HepG2 (cell line): ENCODE data around the gene CD40. TPM values are rescaled to one million over a fixed set of nuclear protein-coding genes. Genes with fewer than 3 reads are reported as not detected.
A peak's percentile ranks its signal among the peaks of the same experiment; 100 is the strongest.

Experiments
- CBX5 ChIP-seq: sonication (generic); formaldehyde crosslinking; IDR thresholded peaks from 2 replicates; pipeline ENCODE4 v1.4.0; 2020; ENCODE audit warnings: missing genetic modification reagents, borderline replicate concordance
- CHD4 ChIP-seq: fragments of 200-600 bp; sonication (generic); IDR thresholded peaks from 2 replicates; pipeline ENCODE4 v1.7.0; 2017; ENCODE audit warnings: mild to moderate bottlenecking, low read length, borderline replicate concordance
- CTCF ChIP-seq: sonication (generic); formaldehyde crosslinking; IDR thresholded peaks from 2 replicates; pipeline ENCODE4 v1.5.0; 2020; ENCODE audit warnings: mild to moderate bottlenecking, missing genetic modification reagents, moderate library complexity
- ETS1 ChIP-seq: sonication (generic); formaldehyde crosslinking; IDR thresholded peaks from 2 replicates; pipeline ENCODE4 v1.4.0; 2020; ENCODE audit warnings: missing genetic modification reagents
- FOXC1 ChIP-seq: sonication (generic); formaldehyde crosslinking; IDR thresholded peaks from 2 replicates; pipeline ENCODE4 v1.8.0; 2022; ENCODE audit warnings: mild to moderate bottlenecking, missing genetic modification reagents, borderline replicate concordance
- HDAC6 ChIP-seq: fragments of 200-600 bp; sonication (generic); IDR thresholded peaks from 2 replicates; pipeline ENCODE4 v1.7.0; 2017; ENCODE audit warnings: mild to moderate bottlenecking, antibody characterized with exemption, low read length, low read depth
- KLF16 ChIP-seq, 2 experiments: sonication (generic) in 1 of 2; formaldehyde crosslinking in 1 of 2; IDR thresholded peaks; 2 replicates each; pipeline versions ENCODE4 v1.6.1 to v1.8.0; 2016 to 2023; ENCODE audit warnings: missing genetic modification reagents in 2 of 2, missing compliant biosample characterization in 1 of 2
- MYNN ChIP-seq: sonication (generic); formaldehyde crosslinking; IDR thresholded peaks from 2 replicates; pipeline ENCODE4 v1.4.0; 2020; ENCODE audit warnings: mild to moderate bottlenecking, low read depth, missing genetic modification reagents
- NPAS2 ChIP-seq: sonication (generic); formaldehyde crosslinking; IDR thresholded peaks from 2 replicates; pipeline ENCODE4 v1.8.0; 2022; ENCODE audit warnings: mild to moderate bottlenecking, missing genetic modification reagents, borderline replicate concordance
- SMARCC2 ChIP-seq: fragments of 450-650 bp; IDR thresholded peaks from 2 replicates; pipeline ENCODE4 v1.6.1; 2017; ENCODE audit warnings: antibody characterized with exemption, mild to moderate bottlenecking
- TAF15 ChIP-seq: fragments of 200-400 bp; formaldehyde crosslinking; IDR thresholded peaks from one replicate; pipeline ENCODE4 v1.6.1; 2018; ENCODE audit warnings: mild to moderate bottlenecking, low read depth, low read length; ENCODE audit not compliant: poor library complexity, severe bottlenecking
- TBL1XR1 ChIP-seq: fragments of 150-350 bp; IDR thresholded peaks from 2 replicates; pipeline ENCODE4 v1.6.1; 2014; ENCODE audit warnings: borderline replicate concordance, low read length; ENCODE audit not compliant: partially characterized antibody
- YY1 ChIP-seq: IDR thresholded peaks from 2 replicates; pipeline ENCODE4 v1.6.1; 2011; ENCODE audit warnings: low read length, low read depth, moderate library complexity, mild to moderate bottlenecking; ENCODE audit not compliant: insufficient read depth, insufficient replicate concordance
- ZFP36 ChIP-seq: fragments of 150-350 bp; IDR thresholded peaks from 2 replicates; pipeline ENCODE4 v1.6.1; 2018; ENCODE audit warnings: borderline replicate concordance, low read length, low read depth; ENCODE audit not compliant: partially characterized antibody
- ZKSCAN8 ChIP-seq: IDR thresholded peaks from 2 replicates; pipeline ENCODE4 v1.6.1; 2016; ENCODE audit warnings: borderline replicate concordance, missing genetic modification reagents, missing compliant biosample characterization
- ZNF326 ChIP-seq: sonication (generic); formaldehyde crosslinking; IDR thresholded peaks from 2 replicates; pipeline ENCODE4 v1.4.0; 2020; ENCODE audit warnings: missing genetic modification reagents, borderline replicate concordance
- ZNF354B ChIP-seq: sonication (generic); formaldehyde crosslinking; IDR thresholded peaks from 2 replicates; pipeline ENCODE4 v1.8.0; 2022; ENCODE audit warnings: mild to moderate bottlenecking, missing genetic modification reagents
- ZNF501 ChIP-seq: sonication (generic); formaldehyde crosslinking; IDR thresholded peaks from 2 replicates; pipeline ENCODE4 v1.5.1; 2020; ENCODE audit warnings: mild to moderate bottlenecking, moderate library complexity, missing genetic modification reagents
- ZNF614 ChIP-seq: IDR thresholded peaks from 2 replicates; pipeline ENCODE4 v1.6.1; 2018; ENCODE audit warnings: missing biosample characterization, missing genetic modification reagents, inconsistent platforms, borderline replicate concordance
- ZNF672 ChIP-seq: sonication (generic); formaldehyde crosslinking; IDR thresholded peaks from 2 replicates; pipeline ENCODE4 v1.8.1; 2022; ENCODE audit warnings: missing genetic modification reagents
- ZNF792 ChIP-seq: IDR thresholded peaks from 2 replicates; pipeline ENCODE4 v1.6.1; 2016
- ZNF879 ChIP-seq: sonication (generic); formaldehyde crosslinking; IDR thresholded peaks from 2 replicates; pipeline ENCODE4 v1.8.1; 2023; ENCODE audit warnings: missing genetic modification reagents
- ZZZ3 ChIP-seq: sonication (generic); formaldehyde crosslinking; IDR thresholded peaks from 2 replicates; pipeline ENCODE4 v1.4.0; 2020; ENCODE audit warnings: missing genetic modification reagents, mild to moderate bottlenecking, borderline replicate concordance
- polyA plus RNA-seq, 8 experiments: library from polyadenylated mRNA; depleted of rRNA in 3 of 8; stranded (reverse) in 7 of 8; unstranded in 1 of 8; fragments of >200 nt; fragmentation: Illumina TruSeq in 4 of 8; extraction: Trizol in 4 of 8; gene quantifications; 2 replicates each; pipeline versions ENCODE4 v1.2.1 to v1.2.3, GENCODE V29; 2011 to 2016; ENCODE audit warnings: low read depth in 4 of 8, missing spikeins in 1 of 8, mixed read lengths in 1 of 8; ENCODE audit not compliant: insufficient read depth in 1 of 8
- total RNA-seq, 5 experiments: library from RNA; depleted of rRNA; stranded (reverse); fragments of >200 nt; fragmentation: Illumina TruSeq; extraction: Trizol; gene quantifications; 2 replicates each; pipeline ENCODE4 v1.2.3, GENCODE V29; 2016; ENCODE audit warnings: low read depth in 1 of 5
- TF ChIP-seq, protein P1 (sequence below): IDR thresholded peaks from 2 replicates; pipeline ENCODE4 v1.6.1; 2016; ENCODE audit warnings: low read depth, control low read depth
- TF ChIP-seq, protein P2 (sequence below): sonication (generic); formaldehyde crosslinking; conservative IDR thresholded peaks from 2 replicates; pipeline ENCODE4 v1.8.0; 2022; ENCODE audit warnings: missing genetic modification reagents

Gene CD40
- total and polyA plus RNA-seq, 2 of the 13 experiments (the other 11 are each of a cell fraction or from before 2014, with no cell fraction given): 4.6 to 13.4 TPM

DNA sequence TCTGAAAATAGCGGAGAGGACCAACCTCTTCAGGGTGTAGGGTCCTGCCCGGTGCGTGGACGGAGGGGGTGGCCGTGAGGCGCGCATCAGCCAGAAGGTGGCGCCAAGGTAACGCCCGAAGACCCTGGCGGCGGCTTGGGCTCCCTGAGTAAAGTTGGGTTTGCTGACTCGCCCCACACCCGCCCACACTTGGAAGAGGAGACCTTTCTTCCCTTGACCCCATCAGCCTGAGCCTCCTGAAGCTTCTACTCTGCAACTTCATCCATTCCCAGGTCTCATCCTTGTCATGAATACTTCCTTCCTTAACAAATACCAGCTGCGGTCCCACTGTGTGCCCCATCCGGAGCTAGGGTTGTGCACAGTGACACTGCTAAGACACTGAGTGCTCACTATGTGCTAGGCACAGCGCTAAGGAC is 14.6 kb downstream of the CD40 start (continued):
- TF ChIP-seq, protein P1, sequence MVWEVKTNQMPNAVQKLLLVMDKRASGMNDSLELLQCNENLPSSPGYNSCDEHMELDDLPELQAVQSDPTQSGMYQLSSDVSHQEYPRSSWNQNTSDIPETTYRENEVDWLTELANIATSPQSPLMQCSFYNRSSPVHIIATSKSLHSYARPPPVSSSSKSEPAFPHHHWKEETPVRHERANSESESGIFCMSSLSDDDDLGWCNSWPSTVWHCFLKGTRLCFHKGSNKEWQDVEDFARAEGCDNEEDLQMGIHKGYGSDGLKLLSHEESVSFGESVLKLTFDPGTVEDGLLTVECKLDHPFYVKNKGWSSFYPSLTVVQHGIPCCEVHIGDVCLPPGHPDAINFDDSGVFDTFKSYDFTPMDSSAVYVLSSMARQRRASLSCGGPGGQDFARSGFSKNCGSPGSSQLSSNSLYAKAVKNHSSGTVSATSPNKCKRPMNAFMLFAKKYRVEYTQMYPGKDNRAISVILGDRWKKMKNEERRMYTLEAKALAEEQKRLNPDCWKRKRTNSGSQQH (CRISPR knock-in tag): no peak
- TF ChIP-seq ZNF501 (CRISPR knock-in tag) (no peak), KLF16 (CRISPR knock-in tag; IDR thresholded peaks at IDR 0.05) (0 out of 4 replicates have a peak, but pooled peaks of 1 of the 2 experiments have one; percentile 23), NPAS2 (no peak), ZNF879 (CRISPR knock-in tag) (no peak), TBL1XR1 (no peak), ZNF792 (CRISPR knock-in tag) (0 out of 2 replicates have a peak, but pooled peaks have one; percentile 49), TAF15 (no peak), ZZZ3 (CRISPR knock-in tag) (no peak), CHD4 (no peak), MYNN (CRISPR knock-in tag) (no peak), FOXC1 (CRISPR knock-in tag) (peak; percentile 63; the same call in 1 of the 2 replicates), ZNF614 (CRISPR knock-in tag) (no peak), ZNF326 (no peak), ZNF672 (CRISPR knock-in tag) (no peak), HDAC6 (no peak), ETS1 (CRISPR knock-in tag) (no peak), YY1 (peak; percentile 31), ZKSCAN8 (CRISPR knock-in tag) (no peak), CTCF (CRISPR knock-in tag) (peak; percentile 97), SMARCC2 (no peak), ZFP36 (no peak), ZNF354B (CRISPR knock-in tag) (no peak), CBX5 (CRISPR knock-in tag) (peak; percentile 49; the same call in 1 of the 2 replicates)
- TF ChIP-seq, protein P2, sequence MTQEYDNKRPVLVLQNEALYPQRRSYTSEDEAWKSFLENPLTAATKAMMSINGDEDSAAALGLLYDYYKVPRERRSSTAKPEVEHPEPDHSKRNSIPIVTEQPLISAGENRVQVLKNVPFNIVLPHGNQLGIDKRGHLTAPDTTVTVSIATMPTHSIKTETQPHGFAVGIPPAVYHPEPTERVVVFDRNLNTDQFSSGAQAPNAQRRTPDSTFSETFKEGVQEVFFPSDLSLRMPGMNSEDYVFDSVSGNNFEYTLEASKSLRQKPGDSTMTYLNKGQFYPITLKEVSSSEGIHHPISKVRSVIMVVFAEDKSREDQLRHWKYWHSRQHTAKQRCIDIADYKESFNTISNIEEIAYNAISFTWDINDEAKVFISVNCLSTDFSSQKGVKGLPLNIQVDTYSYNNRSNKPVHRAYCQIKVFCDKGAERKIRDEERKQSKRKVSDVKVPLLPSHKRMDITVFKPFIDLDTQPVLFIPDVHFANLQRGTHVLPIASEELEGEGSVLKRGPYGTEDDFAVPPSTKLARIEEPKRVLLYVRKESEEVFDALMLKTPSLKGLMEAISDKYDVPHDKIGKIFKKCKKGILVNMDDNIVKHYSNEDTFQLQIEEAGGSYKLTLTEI (CRISPR knock-in tag): no peak
